ENCODE data around the gene CXCL14.

CXCL14 gene

DNA sequence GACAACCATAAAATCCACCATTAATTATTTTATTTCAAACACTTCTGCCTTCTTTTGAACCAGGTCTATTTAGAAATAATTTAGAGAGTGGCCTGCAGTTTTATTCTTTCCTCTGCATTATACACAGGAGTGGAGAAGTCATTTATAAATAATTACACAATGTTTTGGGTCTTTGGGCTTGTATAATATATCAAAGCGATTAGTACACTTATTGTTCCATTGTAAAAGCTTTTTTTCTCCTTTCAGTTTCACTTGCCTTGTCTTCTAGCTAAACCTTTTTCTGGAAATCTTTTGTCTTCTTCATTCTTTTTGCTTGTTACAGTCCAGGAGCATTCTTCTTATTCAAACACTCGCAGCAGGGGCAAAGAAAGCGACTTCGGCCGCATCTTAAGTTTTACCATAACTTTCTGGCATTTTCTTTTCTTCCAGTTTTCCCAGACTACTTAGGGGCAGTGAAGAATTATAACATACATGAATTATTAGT is 35.7 kb downstream of the CXCL14 start:
- TF ChIP-seq, protein P1, sequence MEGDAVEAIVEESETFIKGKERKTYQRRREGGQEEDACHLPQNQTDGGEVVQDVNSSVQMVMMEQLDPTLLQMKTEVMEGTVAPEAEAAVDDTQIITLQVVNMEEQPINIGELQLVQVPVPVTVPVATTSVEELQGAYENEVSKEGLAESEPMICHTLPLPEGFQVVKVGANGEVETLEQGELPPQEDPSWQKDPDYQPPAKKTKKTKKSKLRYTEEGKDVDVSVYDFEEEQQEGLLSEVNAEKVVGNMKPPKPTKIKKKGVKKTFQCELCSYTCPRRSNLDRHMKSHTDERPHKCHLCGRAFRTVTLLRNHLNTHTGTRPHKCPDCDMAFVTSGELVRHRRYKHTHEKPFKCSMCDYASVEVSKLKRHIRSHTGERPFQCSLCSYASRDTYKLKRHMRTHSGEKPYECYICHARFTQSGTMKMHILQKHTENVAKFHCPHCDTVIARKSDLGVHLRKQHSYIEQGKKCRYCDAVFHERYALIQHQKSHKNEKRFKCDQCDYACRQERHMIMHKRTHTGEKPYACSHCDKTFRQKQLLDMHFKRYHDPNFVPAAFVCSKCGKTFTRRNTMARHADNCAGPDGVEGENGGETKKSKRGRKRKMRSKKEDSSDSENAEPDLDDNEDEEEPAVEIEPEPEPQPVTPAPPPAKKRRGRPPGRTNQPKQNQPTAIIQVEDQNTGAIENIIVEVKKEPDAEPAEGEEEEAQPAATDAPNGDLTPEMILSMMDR (IDR thresholded peaks at IDR 0.05; ENCODE audit: insufficient read depth, low read depth, low read length, missing control alignments) = no peak
- DNase-seq (ENCODE audit: low read depth) = no peak
- H3K4me3 ChIP-seq (ENCODE audit: low read depth, low read length) = peak overlapping the region; percentile 45

DNA sequence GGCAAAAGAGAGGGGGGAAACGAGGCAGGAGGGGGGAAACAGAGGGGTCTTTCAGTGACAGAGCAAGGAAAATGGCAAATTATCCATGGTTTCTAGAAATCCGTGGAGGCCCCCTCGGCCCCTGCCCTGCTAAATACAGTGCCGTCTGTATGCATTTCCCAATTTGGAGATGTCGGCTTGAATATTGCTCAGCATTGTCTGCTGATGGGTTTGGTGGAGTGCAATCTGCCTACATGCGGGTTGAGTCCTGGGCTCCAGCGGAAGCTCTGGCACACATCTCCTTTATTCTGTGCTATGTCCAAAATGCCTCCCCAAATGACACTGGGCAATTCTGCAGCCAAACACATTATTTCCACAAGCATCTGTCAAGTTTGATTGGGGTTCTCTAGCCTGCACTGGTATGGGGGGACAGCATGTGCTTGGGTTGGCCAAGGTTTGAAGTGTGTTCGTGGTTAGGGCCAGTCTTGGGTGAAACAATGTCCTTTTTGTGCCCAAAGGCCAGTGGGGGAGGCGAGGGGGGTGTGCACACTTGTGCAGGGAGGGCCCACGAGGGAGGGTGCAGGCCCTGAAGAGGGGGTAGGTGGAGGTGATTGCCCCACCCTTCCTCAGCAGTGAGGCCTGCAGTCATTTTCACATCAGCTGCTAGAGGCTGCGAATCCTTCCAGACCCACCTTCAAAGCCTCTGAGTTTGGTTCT is 36.8 kb downstream of the CXCL14 start:
- no peak overlapping the region for H3K4me3 ChIP-seq (ENCODE audit: low read depth, low read length)
- TF ChIP-seq, protein P1 (IDR thresholded peaks at IDR 0.05; ENCODE audit: insufficient read depth, low read depth, low read length, missing control alignments) = no peak
- no peak for DNase-seq (ENCODE audit: low read depth)

DNA sequence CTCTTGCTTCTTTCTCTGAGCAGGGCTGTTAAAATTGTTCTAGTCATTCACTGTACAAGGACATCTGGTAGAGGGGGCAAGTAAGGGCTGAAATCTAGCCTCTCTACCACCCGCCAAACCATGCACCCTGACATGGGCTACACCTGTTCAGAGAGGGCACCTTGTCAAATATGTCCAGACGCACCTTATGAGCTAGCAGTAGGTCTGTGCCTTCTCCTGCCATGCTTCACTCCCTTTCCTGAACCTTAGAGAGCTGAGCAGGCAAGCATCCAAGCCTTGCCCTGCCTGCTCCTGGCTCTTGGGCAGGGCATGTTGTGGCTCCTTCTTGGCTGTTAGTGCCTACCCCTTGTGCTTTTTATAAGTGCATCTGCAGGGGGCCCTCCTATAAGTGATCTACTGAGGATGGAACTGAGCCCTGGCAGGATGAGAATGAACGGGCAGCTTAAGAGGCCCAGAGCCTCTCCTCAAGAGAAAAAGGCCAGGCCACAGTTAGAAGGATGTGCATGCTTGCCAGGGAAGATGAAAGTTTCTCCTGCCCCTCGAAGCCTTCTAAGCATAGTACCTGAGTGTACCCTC is 39.3 kb downstream of the CXCL14 start:
- TF ChIP-seq, protein P1 (IDR thresholded peaks at IDR 0.05; ENCODE audit: insufficient read depth, low read depth, low read length, missing control alignments) = no peak
- H3K4me3 ChIP-seq (ENCODE audit: low read depth, low read length) = no peak overlapping the region
- DNase-seq (ENCODE audit: low read depth) = no peak

DNA sequence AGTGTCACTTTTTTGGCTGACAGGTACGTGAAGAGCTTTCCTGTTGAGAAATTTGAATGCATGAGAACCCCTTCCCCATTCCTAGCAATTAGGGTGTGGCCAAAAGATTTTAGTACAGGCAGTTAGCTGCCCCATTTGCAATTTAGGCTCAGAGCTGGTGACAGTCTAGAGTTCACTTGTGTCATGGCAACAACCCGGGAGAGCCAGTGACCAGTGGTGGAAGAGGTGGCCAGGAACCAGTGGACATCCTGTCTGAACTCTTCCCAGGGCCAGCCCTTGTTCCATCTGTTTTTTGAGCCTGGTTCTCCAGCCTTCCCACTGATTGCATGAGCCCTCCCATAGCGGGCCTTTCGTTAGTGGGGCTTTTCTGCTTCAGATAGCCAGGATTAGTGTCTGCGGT is 40.5 kb downstream of the CXCL14 start:
- TF ChIP-seq, protein P1 (IDR thresholded peaks at IDR 0.05; ENCODE audit: insufficient read depth, low read depth, low read length, missing control alignments) = no peak
- no peak overlapping the region for H3K4me3 ChIP-seq (ENCODE audit: low read depth, low read length)
- DNase-seq (ENCODE audit: low read depth) = no peak

DNA sequence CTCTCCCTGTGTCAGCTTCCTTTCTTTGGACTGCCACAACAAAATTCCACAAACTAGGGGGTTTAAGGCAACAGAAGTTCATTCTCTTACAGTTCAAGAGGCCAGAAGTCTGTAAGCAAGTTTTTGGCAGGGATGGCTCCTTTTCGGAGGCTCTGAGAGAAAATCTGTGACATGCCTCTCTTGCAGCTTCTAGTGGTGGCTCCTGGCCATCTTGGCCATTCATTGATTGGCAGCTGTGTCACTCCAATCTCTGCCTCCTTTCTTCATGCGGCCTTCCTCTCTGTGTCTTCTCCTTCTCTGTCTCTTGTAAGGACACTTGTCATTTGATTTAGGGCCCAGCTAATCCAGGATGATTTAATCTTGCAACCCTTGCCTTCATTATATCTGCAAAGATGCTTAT is 41.0 kb downstream of the CXCL14 start:
- TF ChIP-seq, protein P1 (IDR thresholded peaks at IDR 0.05; ENCODE audit: insufficient read depth, low read depth, low read length, missing control alignments) = no peak
- no peak for DNase-seq (ENCODE audit: low read depth)
- H3K4me3 ChIP-seq (ENCODE audit: low read depth, low read length) = no peak overlapping the region

DNA sequence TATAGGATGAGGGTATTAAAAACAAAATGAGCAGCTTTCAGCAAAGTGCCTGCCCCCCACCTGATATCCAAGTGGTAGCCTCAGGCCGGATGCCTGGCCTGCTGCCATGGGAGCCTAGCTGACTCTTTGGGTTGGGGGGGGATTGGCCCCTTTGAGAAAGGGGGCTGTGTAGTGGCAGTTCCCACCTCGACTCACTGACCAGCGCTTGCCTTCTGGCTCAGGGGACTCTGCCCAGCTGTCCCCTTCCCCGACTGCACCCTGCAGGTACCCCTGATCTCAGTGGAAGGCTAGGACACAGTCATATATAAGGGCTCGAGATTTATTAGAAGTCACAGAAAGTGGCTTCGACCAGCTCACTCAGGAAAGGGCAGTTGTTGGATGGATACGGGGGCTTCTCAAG is 41.5 kb downstream of the CXCL14 start:
- TF ChIP-seq, protein P1 (IDR thresholded peaks at IDR 0.05; ENCODE audit: insufficient read depth, low read depth, low read length, missing control alignments) = no peak
- H3K4me3 ChIP-seq (ENCODE audit: low read depth, low read length) = no peak overlapping the region
- no peak for DNase-seq (ENCODE audit: low read depth)

Measured in GM12865 (cell line).